ENCODE data around the gene FARS2.

The FARS2 gene

GRCh38 chr6:5482619-5483018 lies 221.3 kb downstream of the FARS2 start:
- no peaks in the 10 kb centered on the region for H3K27me3 Mint-ChIP-seq (ENCODE audit: low read depth, poor library complexity)
- H3K27ac Mint-ChIP-seq, result peak overlapping the region; percentile 79
- peaks cover 27% of the 10 kb centered on the region for H3K4me1 Mint-ChIP-seq
- DNase-seq, result no peak
- no peaks in the 10 kb centered on the region for H3K36me3 Mint-ChIP-seq (ENCODE audit: low read depth)
- no peaks in the 10 kb centered on the region for H3K9me3 Mint-ChIP-seq
- no peak overlapping the region for H3K4me3 Mint-ChIP-seq
- no peak for TF ChIP-seq CTCF (IDR thresholded peaks at IDR 0.05)

GRCh38 chr6:5484692-5485091 lies 223.4 kb downstream of the FARS2 start:
- H3K27ac Mint-ChIP-seq, result no peak overlapping the region
- DNase-seq, result no peak
- H3K27me3 Mint-ChIP-seq (ENCODE audit: low read depth, poor library complexity), result no peaks in the 10 kb centered on the region
- peaks cover 8% of the 10 kb centered on the region for H3K36me3 Mint-ChIP-seq (ENCODE audit: low read depth)
- TF ChIP-seq CTCF (IDR thresholded peaks at IDR 0.05), result no peak
- no peaks in the 10 kb centered on the region for H3K9me3 Mint-ChIP-seq
- no peak overlapping the region for H3K4me3 Mint-ChIP-seq
- peaks cover 27% of the 10 kb centered on the region for H3K4me1 Mint-ChIP-seq

- Mint-ChIP-seq H3K9me3 (no peaks in the 10 kb centered on the region), H3K27ac (no peak overlapping the region), H3K36me3 (ENCODE audit: low read depth) (peaks cover 8% of the 10 kb centered on the region), H3K4me3 (no peak overlapping the region), H3K4me1 (peaks cover 22% of the 10 kb centered on the region), H3K27me3 (ENCODE audit: low read depth, poor library complexity) (no peaks in the 10 kb centered on the region)
- no peak for DNase-seq
- TF ChIP-seq CTCF (IDR thresholded peaks at IDR 0.05), result no peak
Measured at GRCh38 chr6:5486214-5486613, 224.9 kb downstream of the FARS2 start.

- Mint-ChIP-seq H3K27ac (no peak overlapping the region), H3K4me3 (no peak overlapping the region), H3K4me1 (peaks cover 38% of the 10 kb centered on the region), H3K9me3 (no peaks in the 10 kb centered on the region), H3K36me3 (ENCODE audit: low read depth) (peaks cover 8% of the 10 kb centered on the region), H3K27me3 (ENCODE audit: low read depth, poor library complexity) (peaks cover 4% of the 10 kb centered on the region)
- TF ChIP-seq CTCF (IDR thresholded peaks at IDR 0.05), result no peak
- DNase-seq, result no peak
Measured at GRCh38 chr6:5490501-5491069, 229.3 kb downstream of the FARS2 start.

GRCh38 chr6:5492356-5492755 lies 231.0 kb downstream of the FARS2 start:
- H3K4me1 Mint-ChIP-seq, result peaks cover 45% of the 10 kb centered on the region
- no peak for TF ChIP-seq CTCF (IDR thresholded peaks at IDR 0.05)
- no peak overlapping the region for H3K27ac Mint-ChIP-seq
- H3K27me3 Mint-ChIP-seq (ENCODE audit: low read depth, poor library complexity), result peaks cover 4% of the 10 kb centered on the region
- no peaks in the 10 kb centered on the region for H3K9me3 Mint-ChIP-seq
- H3K4me3 Mint-ChIP-seq, result no peak overlapping the region
- H3K36me3 Mint-ChIP-seq (ENCODE audit: low read depth), result peaks cover 8% of the 10 kb centered on the region
- no peak for DNase-seq

- Mint-ChIP-seq H3K4me1 (peaks cover 49% of the 10 kb centered on the region), H3K9me3 (no peaks in the 10 kb centered on the region), H3K36me3 (ENCODE audit: low read depth) (peaks cover 6% of the 10 kb centered on the region), H3K27me3 (ENCODE audit: low read depth, poor library complexity) (peaks cover 8% of the 10 kb centered on the region), H3K27ac (no peak overlapping the region), H3K4me3 (no peak overlapping the region)
- no peak for DNase-seq
- TF ChIP-seq CTCF (IDR thresholded peaks at IDR 0.05), result no peak
Measured at GRCh38 chr6:5493806-5494205, 232.5 kb downstream of the FARS2 start.
